Fibroblast of upper back skin (primary cell): Measurements from ENCODE around the gene TRIP13.

Experiments used
- DNase-seq: peaks from one replicate; pipeline ENCODE4 v3.0.0-alpha.2; 2013

TRIP13 gene

DNA sequence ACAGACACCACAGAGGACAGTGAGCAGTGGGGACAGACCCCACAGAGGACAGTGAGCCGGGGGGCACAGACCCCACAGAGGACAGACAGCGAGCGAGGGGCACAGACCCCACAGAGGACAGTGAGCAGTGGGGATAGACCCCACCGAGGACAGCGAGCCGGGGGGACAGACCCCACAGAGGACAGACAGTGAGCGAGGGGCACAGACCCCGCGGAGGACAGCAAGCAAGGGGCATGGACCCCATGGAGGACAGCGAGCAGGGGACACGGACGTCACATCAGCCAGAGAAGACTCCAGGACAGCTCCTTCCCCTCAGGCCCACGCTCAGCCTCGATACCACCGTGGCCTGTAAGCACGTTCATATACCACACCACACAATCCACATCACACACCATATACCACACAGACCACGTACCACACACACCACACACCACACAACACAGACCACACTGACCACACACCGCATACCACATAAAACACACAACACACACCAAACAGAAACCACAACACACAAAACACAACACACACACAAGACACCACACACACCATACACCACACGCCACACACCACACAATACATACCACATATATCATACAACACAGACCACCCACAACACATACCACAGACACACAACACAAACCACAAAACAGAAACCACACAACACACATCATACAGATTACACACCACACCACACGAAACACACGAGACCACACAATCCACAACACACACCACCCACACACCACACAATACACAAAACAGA, 36.7 kb upstream of the TRIP13 start:
- DNase-seq, result peak; percentile 8

DNA sequence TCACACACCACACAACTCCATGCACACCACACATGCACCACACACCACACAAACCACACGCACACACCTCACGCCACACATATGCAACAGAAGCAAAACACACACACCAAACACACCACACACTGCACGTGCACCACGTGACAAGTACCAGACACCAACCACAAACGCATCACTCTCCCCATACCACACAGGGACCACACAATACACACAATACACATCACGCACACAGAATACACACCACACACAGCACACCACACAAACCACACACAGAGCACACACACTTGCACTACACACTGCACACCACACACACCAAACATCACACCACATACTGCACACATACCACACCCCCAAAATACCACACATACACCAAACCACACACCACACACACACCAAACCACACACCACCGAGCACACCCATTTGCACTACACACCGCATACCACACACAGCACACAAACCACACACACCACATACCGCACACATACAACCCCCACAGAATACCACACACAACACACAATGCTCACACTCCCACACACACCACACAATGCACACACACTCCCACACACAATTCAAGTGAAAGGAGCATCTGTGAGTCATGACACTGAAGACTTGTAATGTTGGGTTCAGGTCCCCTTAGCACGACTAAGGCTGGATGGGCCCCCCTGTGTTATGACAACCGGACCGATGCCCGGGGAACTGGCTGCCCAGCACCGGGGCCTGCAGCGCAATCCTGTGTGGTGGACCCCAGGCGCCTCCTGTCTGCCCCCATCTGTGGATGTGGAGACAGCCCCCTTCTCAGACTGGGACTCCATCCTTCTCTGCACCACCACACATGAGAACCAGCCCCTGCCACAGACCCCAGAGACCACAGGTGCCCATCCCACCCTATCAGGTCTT, 35.9 kb upstream of the TRIP13 start:
- no peak for DNase-seq

DNA sequence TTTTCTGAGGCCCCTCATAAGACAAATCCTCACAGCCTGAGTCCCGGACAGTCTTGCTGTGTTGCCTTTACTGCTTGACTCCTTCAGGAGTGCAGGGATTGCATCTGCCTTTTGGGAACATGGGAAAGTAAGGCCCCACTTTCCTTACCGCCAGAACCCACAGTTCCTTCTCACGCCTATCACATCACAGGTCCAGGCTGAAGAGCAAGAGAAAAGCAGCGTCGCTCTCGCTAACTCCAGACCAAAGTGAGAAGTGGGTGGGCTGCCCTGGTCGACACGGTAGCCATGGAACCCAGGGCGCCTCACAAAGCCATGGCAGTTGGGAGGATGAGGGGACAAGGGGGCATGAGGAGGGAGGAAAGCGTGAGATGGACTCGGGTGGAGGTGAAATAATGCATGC, 34.0 kb upstream of the TRIP13 start:
- no peak for DNase-seq

DNA sequence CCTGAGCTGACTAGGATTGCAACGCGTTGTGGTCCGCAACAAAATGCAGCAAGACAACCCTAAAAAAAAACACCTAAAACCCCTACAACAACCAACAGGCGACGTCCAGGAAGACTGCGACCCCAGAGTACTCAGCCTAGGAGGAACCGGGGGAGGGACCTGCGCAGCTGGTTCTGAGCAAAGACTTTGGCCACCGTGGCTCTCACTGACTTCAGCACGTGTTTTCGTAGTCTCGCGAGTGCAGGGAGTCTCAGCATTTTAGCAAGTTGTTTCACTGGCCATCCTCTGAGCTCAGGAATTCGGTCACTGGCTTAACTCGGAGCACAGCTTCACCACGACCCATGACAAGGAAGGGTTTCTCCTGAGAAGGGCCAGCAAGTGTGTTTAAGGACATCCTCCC, 33.3 kb upstream of the TRIP13 start:
- DNase-seq, result no peak

DNA sequence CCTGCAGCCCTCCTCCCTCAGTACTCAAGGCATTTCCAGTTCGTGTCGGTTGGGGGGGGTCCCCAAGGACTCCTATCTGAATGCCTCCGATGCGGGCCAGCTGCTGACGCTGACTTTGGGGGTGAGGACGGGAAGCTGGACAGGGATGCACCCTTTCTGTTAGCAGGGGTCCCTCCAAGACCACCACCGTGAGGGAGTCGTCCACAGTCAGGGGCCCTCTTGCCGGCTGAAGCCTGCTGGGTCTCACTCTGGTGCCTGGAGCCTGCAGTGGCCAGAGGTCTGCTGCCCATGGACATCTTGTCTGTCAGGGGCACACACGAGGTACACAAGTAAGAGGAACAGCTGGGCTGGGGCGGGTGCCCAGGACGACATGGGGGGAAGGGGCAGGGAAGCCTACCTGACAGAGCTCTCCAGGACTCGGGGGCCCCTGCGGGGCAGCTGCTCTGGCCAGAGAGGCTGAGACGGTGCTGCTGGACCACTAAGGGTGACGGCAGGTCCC, 32.8 kb upstream of the TRIP13 start:
- no peak for DNase-seq

DNA sequence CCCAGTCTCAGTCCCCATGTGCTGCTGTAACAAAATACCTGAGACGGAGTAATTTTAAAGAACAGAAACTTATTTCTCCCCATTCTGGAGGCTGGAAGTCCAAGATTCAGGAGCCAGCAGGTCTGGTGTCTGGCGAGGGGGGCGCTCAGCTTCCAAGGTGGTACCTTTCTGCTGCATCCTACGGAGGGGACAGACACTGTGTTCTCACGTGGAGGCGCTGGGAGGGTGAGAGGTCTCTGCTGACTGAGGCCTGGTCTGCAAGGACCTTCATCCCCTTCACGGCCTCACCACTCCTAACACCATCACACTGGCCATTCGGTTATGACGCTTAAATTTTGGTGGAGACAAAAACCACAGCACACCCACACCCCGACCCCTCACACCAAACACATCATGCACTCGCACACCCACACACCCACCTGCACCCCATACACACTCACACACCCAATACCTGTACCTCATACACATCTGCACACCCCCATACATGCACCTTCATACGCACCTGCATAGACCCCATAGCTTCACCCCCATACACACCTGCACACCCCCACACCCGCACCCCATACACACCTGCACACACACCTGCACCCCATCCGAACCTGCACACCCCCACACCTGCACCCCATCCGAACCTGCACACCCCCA, 32.1 kb upstream of the TRIP13 start:
- no peak for DNase-seq

DNA sequence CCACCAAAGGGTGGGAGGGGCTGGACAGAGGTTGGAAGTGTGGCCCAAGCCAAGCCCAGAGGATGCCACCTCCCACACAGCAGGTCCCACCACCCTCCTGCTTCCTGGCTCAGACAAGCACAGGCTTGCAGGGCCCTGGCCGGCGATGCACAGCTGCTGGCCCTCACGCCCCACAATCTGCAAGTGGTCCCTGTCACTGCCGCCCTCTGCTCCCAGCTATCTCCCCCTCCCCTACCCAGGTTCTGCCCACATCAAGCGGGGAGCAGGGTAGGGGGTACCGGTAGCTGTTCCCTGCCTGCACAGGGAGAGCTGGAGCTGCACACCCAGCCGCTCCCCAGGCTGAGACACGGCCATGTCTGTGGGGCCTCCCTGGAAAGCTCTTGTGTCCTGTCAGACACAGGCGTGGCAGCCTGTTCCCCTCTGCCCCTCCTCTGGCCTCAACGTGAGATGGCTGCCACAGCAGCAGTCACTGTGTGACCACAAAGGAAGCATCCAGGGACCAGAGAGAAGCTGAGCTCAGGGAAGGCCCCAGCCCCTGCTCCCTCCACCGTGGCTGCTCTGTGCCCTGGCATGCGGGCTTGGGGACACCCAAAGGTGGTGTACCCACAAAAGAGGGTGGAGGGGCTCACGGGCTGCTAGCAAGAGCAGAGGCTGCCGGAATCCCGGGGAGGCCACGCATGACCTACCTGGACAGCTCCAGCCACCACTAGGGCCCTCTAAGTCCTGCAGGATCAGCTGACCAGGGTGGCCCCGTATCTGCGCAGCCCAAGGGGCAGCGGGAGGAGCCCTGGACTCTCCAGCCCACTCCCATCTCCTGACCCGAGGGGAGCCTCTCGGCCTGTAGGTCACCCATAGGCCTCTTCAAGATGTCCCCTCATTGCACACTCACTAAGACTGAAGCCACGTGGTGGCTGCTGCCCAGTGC, 31.0 kb upstream of the TRIP13 start:
- no peak for DNase-seq

DNA sequence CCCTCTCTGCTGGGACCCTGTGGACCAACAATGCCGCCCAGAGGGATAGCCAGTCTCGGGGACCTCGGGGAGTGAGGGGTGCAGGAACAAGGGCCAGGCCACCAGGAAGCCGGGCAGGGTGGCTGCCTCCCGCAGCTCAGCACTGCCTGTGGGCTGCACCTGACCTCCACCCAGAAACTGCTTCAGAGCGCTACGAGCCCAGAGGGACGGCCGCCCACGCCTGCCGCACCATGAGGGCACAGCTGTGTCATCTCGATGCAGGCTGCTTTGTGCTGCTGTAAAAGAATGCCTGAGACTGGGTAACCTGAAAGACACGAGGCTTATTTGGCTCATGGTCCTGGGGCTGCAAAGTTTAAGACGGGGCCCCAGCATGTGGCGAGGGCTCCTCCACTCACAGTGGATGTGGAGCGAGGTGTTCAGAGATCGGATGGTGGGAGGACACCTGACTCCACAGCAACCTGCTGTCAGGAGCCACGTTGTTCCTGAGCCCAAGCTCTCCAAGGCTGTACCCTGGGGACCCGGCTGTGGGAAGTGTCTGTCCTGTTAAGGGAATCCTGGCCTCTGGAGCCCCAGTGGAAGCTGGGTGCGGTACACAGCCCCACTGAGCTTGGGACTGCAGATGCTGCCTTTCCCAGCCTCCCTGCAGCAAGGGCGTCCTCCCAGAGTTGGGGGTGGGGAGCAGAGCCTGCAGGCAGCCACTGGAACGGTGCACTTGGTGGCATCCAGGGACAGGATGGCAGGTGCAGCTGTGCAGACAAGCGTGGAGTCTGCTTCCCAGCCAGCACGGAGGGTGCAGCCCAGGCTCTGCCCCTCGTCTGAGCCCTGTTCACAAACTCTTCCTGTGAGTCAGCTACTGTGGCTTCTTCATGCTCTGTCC, 30.1 kb upstream of the TRIP13 start:
- no peak for DNase-seq

DNA sequence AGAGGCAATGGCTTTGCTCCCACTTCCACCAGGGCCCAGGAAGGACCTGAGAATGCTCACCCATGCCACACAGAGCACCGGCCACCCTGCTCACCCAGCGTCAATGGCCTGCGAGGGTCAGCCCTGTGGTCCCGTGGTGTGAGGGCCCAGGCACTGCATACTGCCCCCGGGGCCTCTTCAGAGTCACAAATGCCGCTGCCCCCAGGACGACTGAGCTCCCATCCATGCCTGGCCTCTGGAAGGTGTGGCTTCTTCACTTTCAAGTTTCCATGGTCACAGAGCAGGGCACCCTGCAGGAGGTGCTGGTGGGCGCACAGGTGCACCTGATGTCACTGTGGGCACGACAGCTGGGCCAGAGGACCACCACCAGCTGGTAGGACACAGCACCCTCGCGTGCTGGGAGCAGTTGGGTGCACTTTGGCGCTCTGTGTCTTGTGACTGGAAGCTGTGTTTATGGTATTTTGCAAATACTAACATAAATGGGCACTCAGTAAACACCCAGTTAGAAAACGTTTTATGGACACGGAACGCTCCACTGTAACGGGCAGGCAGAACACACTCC, 29.4 kb upstream of the TRIP13 start:
- no peak for DNase-seq

DNA sequence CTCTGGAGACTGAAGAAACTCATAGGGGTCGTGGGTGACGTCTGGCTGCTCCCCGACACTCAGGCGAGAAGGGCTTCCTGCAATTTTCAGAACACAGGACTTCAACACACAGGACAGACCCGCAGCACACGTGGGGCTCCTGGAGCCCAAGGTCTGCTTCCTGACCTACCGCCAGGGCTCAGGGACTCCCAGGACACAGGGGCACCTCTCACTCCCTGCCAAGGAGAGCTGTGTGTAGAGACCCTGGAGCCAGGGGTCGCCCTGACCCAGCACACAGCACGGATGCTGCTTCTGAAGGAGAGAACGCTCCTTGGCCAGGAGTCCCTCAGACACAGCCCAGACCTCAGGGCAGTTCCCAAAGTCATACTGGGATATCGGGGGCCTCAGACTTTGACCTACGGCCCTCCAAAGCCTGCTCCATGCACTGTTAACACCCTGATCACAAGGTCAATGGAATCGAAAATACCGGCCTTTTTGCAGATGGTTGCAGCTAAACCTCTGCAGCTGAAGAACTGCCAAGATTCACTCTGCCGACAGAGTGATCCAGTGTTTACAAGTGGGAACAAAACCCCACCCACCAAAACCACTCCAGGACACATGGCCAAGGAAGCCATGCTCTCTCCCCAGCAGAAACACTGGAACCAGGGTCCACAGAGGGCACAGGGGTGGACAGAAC, 28.1 kb upstream of the TRIP13 start:
- no peak for DNase-seq

DNA sequence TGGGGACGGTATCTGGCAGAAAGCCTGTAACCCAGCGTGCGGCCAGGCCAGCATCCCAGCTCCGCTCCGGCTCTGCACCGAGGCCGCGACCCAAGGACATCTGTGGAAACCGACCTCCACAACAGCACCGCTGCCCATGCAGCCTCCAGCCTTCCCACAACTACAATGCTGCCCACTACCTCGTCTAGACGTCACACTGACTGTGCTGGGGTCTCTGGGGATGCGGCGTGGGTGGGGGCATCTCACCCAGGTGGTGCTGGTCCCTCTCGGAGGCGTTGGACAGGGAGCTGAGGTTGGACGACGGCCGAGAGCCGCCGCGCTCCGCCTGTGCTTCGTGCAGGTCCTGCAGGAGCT, 27.5 kb upstream of the TRIP13 start:
- no peak for DNase-seq

DNA sequence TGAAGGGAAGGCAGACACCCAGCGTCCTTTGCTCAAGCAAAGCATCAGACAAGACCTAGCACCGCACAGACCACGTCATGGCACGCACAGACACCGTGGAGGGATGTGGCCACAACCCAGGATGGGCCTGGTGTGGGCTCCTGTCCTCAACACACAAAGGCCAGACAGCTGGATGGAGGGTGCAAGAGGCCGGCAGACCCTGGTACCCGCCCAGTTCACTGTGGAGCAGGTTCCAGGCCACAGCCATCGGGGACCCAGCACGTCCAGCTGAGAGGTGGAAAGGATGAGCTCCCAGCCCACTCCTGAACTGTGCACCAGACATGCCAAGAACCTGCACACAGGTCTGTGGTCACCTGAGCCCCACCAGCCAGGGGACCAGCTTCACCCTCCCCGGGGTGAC, 26.9 kb upstream of the TRIP13 start:
- DNase-seq, result no peak

DNA sequence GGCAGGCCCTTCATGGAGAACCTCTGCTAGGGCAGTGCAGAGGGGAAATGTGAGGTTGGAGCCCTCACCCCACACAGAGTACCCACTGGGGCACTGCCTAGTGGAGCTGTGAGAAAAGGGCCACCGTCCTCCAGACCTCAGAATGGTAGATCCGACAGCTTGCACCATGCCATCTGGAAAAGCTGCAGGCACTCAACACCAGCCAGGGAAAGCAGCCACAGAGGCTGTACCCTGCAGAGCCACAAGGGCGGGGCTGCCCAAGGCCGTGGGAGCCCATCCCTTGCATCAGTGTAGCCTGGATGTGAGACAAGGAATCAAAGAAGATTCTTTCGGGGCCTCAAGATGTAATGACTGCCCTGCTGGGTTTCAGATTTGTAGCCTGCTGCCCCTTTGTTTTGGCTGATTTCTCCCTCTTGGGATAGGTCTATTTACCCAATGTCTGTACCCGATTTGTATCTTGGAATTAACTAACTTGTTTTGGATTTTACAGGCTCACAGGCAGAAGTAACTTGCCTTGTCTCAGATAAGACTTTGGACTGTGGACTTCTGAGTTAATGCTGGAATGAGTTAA, 25.3 kb upstream of the TRIP13 start:
- no peak for DNase-seq

DNA sequence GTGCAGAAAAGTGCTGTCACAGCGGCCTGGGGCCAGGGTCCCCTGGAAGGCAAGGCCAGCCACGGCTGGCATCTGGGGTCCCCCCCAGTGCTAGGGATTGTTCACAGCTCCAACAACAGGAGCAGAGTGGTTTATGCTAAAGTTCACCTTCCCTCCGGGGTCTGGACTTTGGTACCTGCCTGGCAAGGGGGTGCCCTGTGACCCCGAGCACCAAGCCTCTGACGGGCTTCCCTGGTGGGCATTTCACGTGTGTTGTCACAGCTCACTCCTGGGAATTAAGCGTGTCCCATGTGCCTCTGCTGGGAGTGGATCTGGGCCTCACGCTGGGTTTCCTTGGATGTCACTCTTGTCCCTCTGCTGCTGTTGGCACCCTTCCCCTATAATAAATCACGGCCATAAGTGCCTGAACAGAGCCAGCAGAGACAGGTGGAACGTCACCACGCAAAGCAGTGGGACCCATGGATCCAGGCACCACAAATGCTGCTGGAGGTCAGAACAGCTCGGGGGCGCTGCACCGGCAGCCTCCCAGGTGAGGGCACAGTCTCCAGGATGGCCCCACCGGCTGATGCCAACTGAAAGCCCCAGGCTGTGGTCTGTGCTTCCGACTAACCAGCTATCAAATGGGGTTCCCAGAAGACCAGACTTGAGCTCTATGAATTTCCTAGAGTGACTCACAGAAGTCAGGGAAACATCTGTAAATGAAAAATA, 24.1 kb upstream of the TRIP13 start:
- no peak for DNase-seq

DNA sequence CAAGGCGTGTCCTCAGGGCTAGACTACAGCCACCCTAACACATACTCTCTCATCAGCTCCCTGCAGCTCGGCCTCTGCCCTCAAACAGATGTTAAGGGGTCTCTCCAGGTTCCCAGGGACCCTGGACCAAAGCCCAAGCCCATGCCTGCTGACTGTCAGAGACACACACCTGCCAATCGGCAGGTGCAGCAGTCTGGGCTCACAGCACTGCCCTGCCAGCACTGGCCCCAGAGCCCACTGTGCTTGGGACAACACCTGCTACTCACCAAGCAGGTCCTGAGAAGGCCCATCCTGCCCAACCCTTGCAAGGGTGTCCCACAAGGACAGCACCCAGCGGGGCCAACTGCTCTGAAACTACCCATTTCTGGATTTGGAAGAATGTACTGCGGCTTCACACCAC, 21.7 kb upstream of the TRIP13 start:
- no peak for DNase-seq

DNA sequence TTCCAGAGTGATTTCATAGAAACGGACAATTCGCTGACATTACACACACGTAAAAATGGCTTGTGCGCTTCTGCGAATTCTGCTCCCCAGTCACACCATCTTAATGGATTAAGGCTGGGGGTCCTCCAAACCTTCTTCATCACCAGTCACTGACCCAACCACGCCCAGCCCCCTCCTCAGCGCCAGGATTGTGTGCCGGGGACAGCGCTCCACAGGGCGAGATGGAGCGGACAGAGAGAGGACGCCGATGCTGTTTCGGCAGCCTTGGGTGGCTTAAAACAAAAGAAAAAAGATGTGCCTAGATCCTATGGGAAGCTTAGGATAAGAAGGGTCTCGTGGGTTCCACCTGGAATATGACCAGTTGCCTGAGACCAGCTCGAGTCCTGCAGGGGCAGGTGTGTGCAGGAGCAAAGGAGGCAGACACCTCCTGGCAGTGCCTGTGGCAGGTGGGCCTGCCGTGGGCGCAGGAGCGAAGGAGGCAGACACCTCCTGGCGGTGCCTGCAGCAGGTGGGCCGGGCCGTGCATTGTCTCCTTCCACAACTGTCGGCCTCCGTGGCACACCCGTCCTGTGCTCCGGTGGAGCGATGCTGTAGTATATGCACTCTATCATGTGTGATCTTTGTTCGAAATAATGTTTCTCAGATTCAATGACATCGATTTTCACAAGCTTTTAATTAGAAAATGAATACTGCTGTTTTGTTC, 20.9 kb upstream of the TRIP13 start:
- DNase-seq, result no peak

DNA sequence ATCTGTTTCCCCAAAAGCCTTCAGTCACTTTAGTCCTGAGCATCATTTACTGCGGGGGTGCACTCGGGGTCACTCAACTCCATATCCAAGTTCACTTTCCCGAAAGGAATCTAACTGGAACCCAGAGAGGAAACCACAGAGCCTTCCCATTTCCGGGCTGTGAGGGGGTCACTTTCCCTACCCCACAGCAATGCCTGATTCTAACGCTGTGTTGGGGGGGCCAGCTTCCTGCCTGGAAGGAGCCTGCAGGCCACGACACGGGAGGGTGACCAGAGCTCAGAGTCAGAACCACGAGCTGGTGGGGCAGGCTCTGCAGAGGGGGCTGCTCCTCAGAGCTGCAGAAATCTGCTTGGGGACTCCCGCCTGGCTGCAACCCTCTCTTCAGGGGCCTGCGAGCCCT, 20.4 kb upstream of the TRIP13 start:
- DNase-seq, result no peak

DNA sequence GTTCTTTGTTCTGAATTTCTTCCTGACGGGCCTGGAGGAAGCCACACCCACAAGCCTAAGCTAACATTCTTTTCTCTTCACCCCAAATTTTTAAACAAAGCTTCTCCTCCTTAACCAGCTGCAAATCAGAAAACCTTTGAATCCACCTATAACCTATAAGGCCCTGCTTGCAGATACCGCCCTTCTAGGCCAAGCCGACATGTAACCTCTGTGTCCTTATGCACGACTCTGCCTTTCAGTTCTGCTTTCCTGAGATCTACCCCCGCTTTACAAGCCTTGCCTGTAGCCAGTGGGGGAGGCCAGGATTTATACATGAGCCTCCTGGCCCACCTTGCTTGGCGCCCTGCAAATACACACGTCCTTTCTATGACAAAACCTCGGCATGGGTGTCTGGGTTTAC, 19.4 kb upstream of the TRIP13 start:
- no peak for DNase-seq

DNA sequence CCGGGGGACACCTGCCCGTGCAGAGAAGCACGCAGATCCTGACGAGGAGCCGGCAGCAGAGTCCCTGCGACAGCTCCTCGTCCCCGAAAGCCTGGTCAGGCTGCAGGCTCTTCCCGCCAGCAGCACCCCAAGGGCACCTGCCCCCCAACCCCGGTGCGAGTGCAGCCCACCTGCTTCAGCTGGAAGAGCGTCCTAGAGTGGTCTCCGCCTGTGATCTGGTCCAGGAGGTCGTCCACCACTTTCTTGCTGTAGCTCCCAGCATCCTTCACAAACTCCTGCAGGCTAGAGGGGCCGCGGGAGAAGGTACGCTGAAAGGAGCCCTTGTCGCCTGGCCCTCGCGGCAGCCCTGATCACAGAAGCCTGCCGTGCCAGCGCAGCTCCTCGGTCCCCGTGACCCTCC, 16.8 kb upstream of the TRIP13 start:
- DNase-seq, result no peak
